SK-N-SH (cell line): ENCODE measurements around the gene AGFG2. TPM values are rescaled to one million over a fixed set of nuclear protein-coding genes. Genes with fewer than 3 reads are reported as not detected.
"Not testable (repeated sequence)": the region's sequence is repeated elsewhere in the genome, so short reads cannot be mapped to it uniquely, and the experiment has no call there.

Source experiments
- CTCF ChIA-PET: fragments of 300-600, 350-600 bp; formaldehyde crosslinking; extraction: SDS; loops from one replicate; lab custom pipeline; 2021; lab: Yijun Ruan, JAX
- POLR2A ChIA-PET: fragments of 350-600 bp; sonication (Branson Sonifier 250); formaldehyde crosslinking; extraction: SDS; loops from one replicate; lab custom pipeline; 2020; ENCODE audit warnings: antibody characterized with exemption, inconsistent platforms; lab: Yijun Ruan, JAX
- DNase-seq: peaks from one replicate; pipeline ENCODE4 v3.0.0; 2012
- H2AFZ ChIP-seq: fragments of 200-600 bp; sonication (generic); 2 replicates; pipeline ENCODE4 v1.8.1; 2016; ENCODE audit warnings: antibody characterized with exemption, mild to moderate bottlenecking, low read depth
- H3F3A ChIP-seq: fragments of 200-600 bp; sonication (generic); replicated peaks from 2 replicates; pipeline ENCODE3; 2016; ENCODE audit warnings: antibody characterized with exemption, mild to moderate bottlenecking; ENCODE audit not compliant: insufficient read depth
- H3K27ac ChIP-seq, 2 experiments: fragments of 200-500 bp in 1 of 2; fragments of 200-600 bp in 1 of 2; sonication (Bioruptor generic) in 1 of 2; sonication (generic), shearing (Covaris generic) in 1 of 2; 2 replicates each; pipeline versions ENCODE4 v1.5.1 to v1.6.1; 2014 to 2016; ENCODE audit warnings: low read depth in 2 of 2, inconsistent platforms in 1 of 2, low read length in 1 of 2, mild to moderate bottlenecking in 1 of 2, mixed read lengths in 1 of 2
- H3K27me3 ChIP-seq: fragments of 200-600 bp; sonication (generic), shearing (Covaris generic); 2 replicates; pipeline ENCODE4 v1.6.1; 2016; ENCODE audit warnings: mixed run types; ENCODE audit not compliant: insufficient read depth
- H3K36me3 ChIP-seq, 2 experiments: fragments of 200-500 bp in 1 of 2; fragments of 200-600 bp in 1 of 2; sonication (Bioruptor generic) in 1 of 2; sonication (generic) in 1 of 2; replicated peaks in 1 of 2; 2 replicates each; pipeline versions ENCODE3 to v1.5.1; 2014 to 2016; ENCODE audit warnings: low read length in 1 of 2, mild to moderate bottlenecking in 1 of 2; ENCODE audit not compliant: insufficient read depth in 2 of 2, control insufficient read depth in 1 of 2
- H3K4me1 ChIP-seq, 2 experiments: fragments of 200-500 bp in 1 of 2; fragments of 200-600 bp in 1 of 2; sonication (Bioruptor generic) in 1 of 2; sonication (generic), shearing (Covaris generic) in 1 of 2; 2 replicates each; pipeline versions ENCODE4 v1.5.1 to v1.6.1; 2014 to 2016; ENCODE audit warnings: low read depth in 1 of 2, low read length in 1 of 2, mixed run types in 1 of 2; ENCODE audit not compliant: insufficient read depth in 2 of 2, control insufficient read depth in 1 of 2
- H3K4me2 ChIP-seq: fragments of 200-600 bp; sonication (generic), shearing (Covaris generic); 2 replicates; pipeline ENCODE4 v1.6.1; 2017; ENCODE audit warnings: mixed run types
- H3K4me3 ChIP-seq, 2 experiments: fragments of 200-500 bp in 1 of 2; fragments of 200-600 bp in 1 of 2; sonication (Bioruptor generic) in 1 of 2; sonication (generic), shearing (Covaris generic) in 1 of 2; 2 replicates each; pipeline versions ENCODE4 v1.5.1 to v1.8.1; 2014 to 2016; ENCODE audit warnings: low read depth in 2 of 2, inconsistent platforms in 1 of 2, low read length in 1 of 2, mild to moderate bottlenecking in 1 of 2, mixed read lengths in 1 of 2, moderate library complexity in 1 of 2
- H3K79me2 ChIP-seq: fragments of 200-600 bp; sonication (generic); 2 replicates; pipeline ENCODE4 v1.8.1; 2017; ENCODE audit warnings: mild to moderate bottlenecking; ENCODE audit not compliant: insufficient read depth
- H3K9ac ChIP-seq: fragments of 200-600 bp; sonication (generic); 2 replicates; pipeline ENCODE4 v1.6.1; 2017; ENCODE audit warnings: mixed run types
- H3K9me2 ChIP-seq: fragments of 200-600 bp; sonication (generic); 2 replicates; pipeline ENCODE4 v1.6.1; 2017; ENCODE audit warnings: mixed run types
- H3K9me3 ChIP-seq: fragments of 200-600 bp; sonication (generic); 2 replicates; pipeline ENCODE4 v1.6.1; 2017; ENCODE audit warnings: mixed run types, mild to moderate bottlenecking, moderate library complexity
- H4K20me1 ChIP-seq: fragments of 200-600 bp; sonication (generic); 2 replicates; pipeline ENCODE4 v1.6.1; 2017; ENCODE audit warnings: mild to moderate bottlenecking, mixed run types; ENCODE audit not compliant: insufficient read depth
- MXI1 ChIP-seq: IDR thresholded peaks from 2 replicates; pipeline ENCODE4 v1.6.1; 2012; ENCODE audit warnings: mild to moderate bottlenecking, low read depth, low read length, improper control_type of control experiment
- PBX3 ChIP-seq: IDR thresholded peaks from 2 replicates; pipeline ENCODE4; 2012
- WGBS: methylation state at CpG from one replicate; pipeline ENCODE4 v1.1.6; 2017; ENCODE audit warnings: low lambda C conversion rate; 5-methylcytosine and 5-hydroxymethylcytosine counted together
- polyA plus RNA-seq, 3 experiments: library from polyadenylated mRNA; depleted of rRNA; stranded (reverse); fragments of >200 nt; gene quantifications; 2 replicates each; pipeline ENCODE4 v1.2.3, GENCODE V29; 2012

The AGFG2 gene
- polyA plus RNA-seq, 1 of the 3 experiments (the other 2 are of a cell fraction): 23.1 TPM

- Histone ChIP-seq H3K4me3 (no peak overlapping the region), H3K4me1 (no peaks in the 10 kb centered on the region), H3K79me2 (no peaks in the 10 kb centered on the region), H3K27ac (no peak overlapping the region), H3K9me2 (no peaks in the 10 kb centered on the region), H3K4me2 (no peak overlapping the region), H3K9me3 (no peaks in the 10 kb centered on the region), H2AFZ (no peak overlapping the region), H3K36me3 (no peaks in the 10 kb centered on the region), H3K27me3 (no peaks in the 10 kb centered on the region), H3K9ac (no peak overlapping the region), H3F3A (no peaks in the 10 kb centered on the region), H4K20me1 (no peaks in the 10 kb centered on the region)
- 85% methylated on average over 14 of the region's 14 CpGs for WGBS
- no peak for DNase-seq
- ChIA-PET POLR2A (interaction anchor here (1.1 kb wide), 1 partner anchor 42 kb away, joined by 3 read pairs; no protein-coding TSS in a partner anchor), CTCF (interaction anchor here (1.1 to 19.1 kb wide), 5 partner anchors 13 to 66 kb away, joined by 3 to 353 read pairs (median 4); no protein-coding TSS in a partner anchor)
- TF ChIP-seq PBX3 (no peak), MXI1 (no peak)
These were observed 6.6 kb upstream of the AGFG2 start for GRCh38 chr7:100532165-100533022.

GRCh38 chr7:100535982-100536381, 3.0 kb upstream of the AGFG2 start:
- CTCF ChIA-PET: interaction anchor here (0.8 to 19.1 kb wide), 5 partner anchors 10 to 170 kb away, joined by 3 to 353 read pairs (median 5); partner anchors contain the start of gene POP7
- H3K9me3 ChIP-seq, H2AFZ ChIP-seq, H3K36me3 ChIP-seq, H4K20me1 ChIP-seq, DNase-seq, H3K4me2 ChIP-seq, POLR2A ChIA-PET, H3K27ac ChIP-seq, H3K27me3 ChIP-seq, H3K79me2 ChIP-seq, H3K9ac ChIP-seq, H3K4me3 ChIP-seq, H3F3A ChIP-seq, H3K9me2 ChIP-seq: not testable (repeated sequence)
- peaks cover 0 to 11% of the 10 kb centered on the region in 2 experiments; a peak in 2 of 4 replicates for H3K4me1 ChIP-seq
- WGBS: 83% methylated on average over 9 of the region's 9 CpGs

- H3K27me3 ChIP-seq, H4K20me1 ChIP-seq, H3K36me3 ChIP-seq, POLR2A ChIA-PET, H3K4me3 ChIP-seq, H3K9ac ChIP-seq, H3K27ac ChIP-seq, H3K4me2 ChIP-seq, H3K9me3 ChIP-seq, H3F3A ChIP-seq, H3K9me2 ChIP-seq, DNase-seq, H3K79me2 ChIP-seq, H2AFZ ChIP-seq: not testable (repeated sequence)
- peaks cover 0 to 11% of the 10 kb centered on the region in 2 experiments; a peak in 2 of 4 replicates for H3K4me1 ChIP-seq
- 89% methylated on average over 2 of the region's 2 CpGs for WGBS
- CTCF ChIA-PET: interaction anchor here (2.8 to 19.1 kb wide), 2 partner anchors 24 to 68 kb away, joined by 13 to 353 read pairs; no protein-coding TSS in a partner anchor
These were observed 2.3 kb upstream of the AGFG2 start for GRCh38 chr7:100536695-100537094.
